Astrocyte of the spinal cord (primary cell): ENCODE measurements around the gene EEF1A1.

Experiments
- DNase-seq: peaks from one replicate; pipeline ENCODE4 v3.0.0; 2011; ENCODE audit warnings: low read depth, low spot score
- H3K4me3 ChIP-seq: 2 replicates; pipeline ENCODE4 v1.5.1; 2011; ENCODE audit warnings: low read depth, mild to moderate bottlenecking, low read length, moderate library complexity
- in situ Hi-C: cut with HindIII; loops from 2 replicates; pipeline ENCODE4 v1.10.0; 2017; ENCODE audit warnings: low sequenced_read_pairs
- TF ChIP-seq, protein P1 (sequence below): IDR thresholded peaks from 2 replicates; pipeline ENCODE4 v1.5.1; 2012; ENCODE audit warnings: low read depth, mild to moderate bottlenecking, low read length, inconsistent platforms

The EEF1A1 gene

GRCh38 chr6:73497915-73498314 lies 22.9 kb downstream of the EEF1A1 start:
- TF ChIP-seq, protein P1, sequence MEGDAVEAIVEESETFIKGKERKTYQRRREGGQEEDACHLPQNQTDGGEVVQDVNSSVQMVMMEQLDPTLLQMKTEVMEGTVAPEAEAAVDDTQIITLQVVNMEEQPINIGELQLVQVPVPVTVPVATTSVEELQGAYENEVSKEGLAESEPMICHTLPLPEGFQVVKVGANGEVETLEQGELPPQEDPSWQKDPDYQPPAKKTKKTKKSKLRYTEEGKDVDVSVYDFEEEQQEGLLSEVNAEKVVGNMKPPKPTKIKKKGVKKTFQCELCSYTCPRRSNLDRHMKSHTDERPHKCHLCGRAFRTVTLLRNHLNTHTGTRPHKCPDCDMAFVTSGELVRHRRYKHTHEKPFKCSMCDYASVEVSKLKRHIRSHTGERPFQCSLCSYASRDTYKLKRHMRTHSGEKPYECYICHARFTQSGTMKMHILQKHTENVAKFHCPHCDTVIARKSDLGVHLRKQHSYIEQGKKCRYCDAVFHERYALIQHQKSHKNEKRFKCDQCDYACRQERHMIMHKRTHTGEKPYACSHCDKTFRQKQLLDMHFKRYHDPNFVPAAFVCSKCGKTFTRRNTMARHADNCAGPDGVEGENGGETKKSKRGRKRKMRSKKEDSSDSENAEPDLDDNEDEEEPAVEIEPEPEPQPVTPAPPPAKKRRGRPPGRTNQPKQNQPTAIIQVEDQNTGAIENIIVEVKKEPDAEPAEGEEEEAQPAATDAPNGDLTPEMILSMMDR, result no peak
- in situ Hi-C loops, result no loop called here
- no peak overlapping the region for H3K4me3 ChIP-seq
- no peak for DNase-seq

DNA sequence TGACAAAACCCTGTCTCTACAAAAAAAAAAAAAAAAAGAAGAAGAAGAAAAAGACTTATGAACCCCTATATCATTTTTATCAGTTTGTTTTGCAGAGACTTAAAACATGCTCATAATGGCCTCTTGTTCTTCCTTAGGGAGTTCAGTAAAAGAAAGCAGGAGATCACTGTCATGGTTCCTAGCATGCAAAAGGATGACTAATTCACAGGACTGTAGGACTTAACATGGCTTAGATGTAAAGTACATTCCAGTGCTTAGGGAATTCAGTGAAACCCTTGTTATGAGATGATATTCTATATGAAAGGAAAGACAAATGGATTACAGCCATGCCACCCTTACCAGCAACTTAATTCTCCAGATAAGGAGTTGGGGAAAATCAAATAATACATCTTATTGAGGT lies 29.5 kb downstream of the EEF1A1 start:
- in situ Hi-C loops, result no loop called here
- DNase-seq, result no peak
- TF ChIP-seq, protein P1, result no peak
- H3K4me3 ChIP-seq, result no peak overlapping the region

- no peak for DNase-seq
- H3K4me3 ChIP-seq, result no peak overlapping the region
- TF ChIP-seq, protein P1, result no peak
- in situ Hi-C loops, result no loop called here
Measured at GRCh38 chr6:73487473-73487872, 33.4 kb downstream of the EEF1A1 start.

DNA sequence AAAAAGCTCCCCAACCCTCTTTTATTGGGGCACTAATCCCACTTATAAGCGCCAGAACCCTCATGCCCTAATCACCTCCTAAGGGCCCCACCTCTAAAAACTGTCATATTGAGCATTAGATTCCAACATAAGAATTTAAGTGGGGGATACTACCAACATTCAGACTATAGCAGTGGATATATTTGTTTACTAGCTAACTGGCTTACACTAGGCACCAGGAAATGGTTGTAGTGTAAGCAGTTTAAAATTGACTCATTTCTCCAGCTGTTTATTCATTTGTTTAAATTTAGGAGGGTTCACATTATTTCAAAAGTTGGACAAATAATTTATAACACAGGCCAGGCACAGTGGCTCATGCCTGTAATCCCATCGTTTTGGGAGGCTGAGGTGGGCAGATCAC lies 36.4 kb downstream of the EEF1A1 start:
- TF ChIP-seq, protein P1, result no peak
- no peak for DNase-seq
- H3K4me3 ChIP-seq, result no peak overlapping the region
- in situ Hi-C loops, result no loop called here

DNA sequence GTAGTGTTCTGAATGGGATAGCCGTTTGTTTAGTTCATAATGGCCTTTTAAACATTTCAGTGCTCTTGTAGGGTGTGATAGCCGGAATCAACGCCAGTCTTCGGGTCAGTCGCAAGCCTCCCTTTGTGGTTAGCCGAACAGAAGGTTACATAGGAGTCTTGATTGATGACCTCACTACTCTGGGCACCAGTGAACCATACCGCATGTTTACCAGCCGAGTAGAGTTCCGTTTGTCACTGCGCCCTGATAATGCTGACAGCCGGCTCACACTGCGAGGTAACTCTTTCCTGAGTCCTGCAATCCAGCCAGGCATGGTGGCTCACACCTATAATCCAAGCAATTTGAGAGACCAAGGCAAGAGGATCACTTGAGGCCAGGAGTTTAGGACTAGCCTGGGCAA lies 38.9 kb downstream of the EEF1A1 start:
- in situ Hi-C loops, result no loop called here
- TF ChIP-seq, protein P1, result no peak
- no peak overlapping the region for H3K4me3 ChIP-seq
- DNase-seq, result no peak

- in situ Hi-C loops, result no loop called here
- no peak for DNase-seq
- H3K4me3 ChIP-seq, result no peak overlapping the region
- TF ChIP-seq, protein P1, result no peak
Measured at GRCh38 chr6:73477407-73477806, 43.4 kb downstream of the EEF1A1 start.

GRCh38 chr6:73476723-73477122 lies 44.1 kb downstream of the EEF1A1 start:
- TF ChIP-seq, protein P1, result no peak
- in situ Hi-C loops, result no loop called here
- no peak overlapping the region for H3K4me3 ChIP-seq
- DNase-seq, result no peak
